BLaER1 treated with 17β-estradiol and CSF1 and Interleukin-3, amounts not matched to agents 10 nM and 100 nM (cell line): ENCODE results near the gene SLIT3.

ENCODE experiments used
- H3K27ac ChIP-seq, 11 experiments: shearing (Covaris generic); formaldehyde crosslinking; 2 replicates each; pipeline ENCODE4 v1.8.1; 2022
- H3K27me3 ChIP-seq, 11 experiments: shearing (Covaris generic); formaldehyde crosslinking; 2 replicates each; pipeline ENCODE4 v1.8.1; 2022
- H3K36me3 ChIP-seq, 11 experiments: shearing (Covaris generic); formaldehyde crosslinking; 2 replicates each; pipeline ENCODE4 v1.8.1; 2022
- H3K4me1 ChIP-seq, 10 experiments: shearing (Covaris generic); formaldehyde crosslinking; 2 replicates each; pipeline ENCODE4 v1.8.1; 2022
- H3K4me2 ChIP-seq, 11 experiments: shearing (Covaris generic); formaldehyde crosslinking; 2 replicates each; pipeline ENCODE4 v1.8.1; 2022
- H3K4me3 ChIP-seq, 10 experiments: shearing (Covaris generic); formaldehyde crosslinking; 2 replicates each; pipeline ENCODE4 v1.8.1; 2022
- H3K9ac ChIP-seq, 11 experiments: shearing (Covaris generic); formaldehyde crosslinking; 2 replicates each; pipeline ENCODE4 v1.8.1; 2022
- H3K9me3 ChIP-seq, 11 experiments: shearing (Covaris generic); formaldehyde crosslinking; replicated peaks in 1 of 11; 2 replicates each; pipeline ENCODE4 v1.8.1; 2022
- H4K20me1 ChIP-seq, 11 experiments: shearing (Covaris generic); formaldehyde crosslinking; 2 replicates each; pipeline ENCODE4 v1.8.1; 2022
- Cebpa-rat ChIP-seq, 11 experiments: shearing (Covaris generic); IDR thresholded peaks; 2 replicates each; pipeline ENCODE4 v1.8.1; 2022

Gene SLIT3

DNA sequence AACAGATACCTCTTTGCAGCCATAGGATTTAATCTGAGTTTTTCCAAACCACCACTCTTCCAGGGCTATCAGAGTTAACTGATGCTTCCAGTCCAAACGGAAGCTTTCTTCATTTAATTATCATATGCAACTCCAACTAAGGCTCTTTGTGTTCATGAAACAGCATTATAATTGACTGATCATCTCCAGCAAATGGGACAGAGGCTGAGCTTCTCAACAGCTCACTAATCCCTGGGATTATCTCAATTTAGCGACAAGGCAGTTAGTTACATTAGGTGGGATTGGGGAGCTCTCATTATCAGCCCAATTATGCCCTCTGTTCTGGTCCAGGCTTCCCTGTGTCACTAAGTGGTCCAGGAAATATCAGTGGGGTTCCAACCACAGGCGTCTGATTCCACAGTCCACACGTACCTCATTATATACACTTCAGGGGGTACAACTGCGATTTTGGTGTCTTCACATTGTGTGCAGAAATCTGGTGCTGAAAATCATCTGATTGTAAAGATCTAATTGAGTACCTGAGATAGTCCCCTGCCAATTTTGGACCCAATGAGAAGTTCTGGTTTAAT, 408.2 kb downstream of the SLIT3 start:
- Histone ChIP-seq H3K27me3 (no peaks in the 10 kb centered on the region), H3K27ac (no peak overlapping the region)

DNA sequence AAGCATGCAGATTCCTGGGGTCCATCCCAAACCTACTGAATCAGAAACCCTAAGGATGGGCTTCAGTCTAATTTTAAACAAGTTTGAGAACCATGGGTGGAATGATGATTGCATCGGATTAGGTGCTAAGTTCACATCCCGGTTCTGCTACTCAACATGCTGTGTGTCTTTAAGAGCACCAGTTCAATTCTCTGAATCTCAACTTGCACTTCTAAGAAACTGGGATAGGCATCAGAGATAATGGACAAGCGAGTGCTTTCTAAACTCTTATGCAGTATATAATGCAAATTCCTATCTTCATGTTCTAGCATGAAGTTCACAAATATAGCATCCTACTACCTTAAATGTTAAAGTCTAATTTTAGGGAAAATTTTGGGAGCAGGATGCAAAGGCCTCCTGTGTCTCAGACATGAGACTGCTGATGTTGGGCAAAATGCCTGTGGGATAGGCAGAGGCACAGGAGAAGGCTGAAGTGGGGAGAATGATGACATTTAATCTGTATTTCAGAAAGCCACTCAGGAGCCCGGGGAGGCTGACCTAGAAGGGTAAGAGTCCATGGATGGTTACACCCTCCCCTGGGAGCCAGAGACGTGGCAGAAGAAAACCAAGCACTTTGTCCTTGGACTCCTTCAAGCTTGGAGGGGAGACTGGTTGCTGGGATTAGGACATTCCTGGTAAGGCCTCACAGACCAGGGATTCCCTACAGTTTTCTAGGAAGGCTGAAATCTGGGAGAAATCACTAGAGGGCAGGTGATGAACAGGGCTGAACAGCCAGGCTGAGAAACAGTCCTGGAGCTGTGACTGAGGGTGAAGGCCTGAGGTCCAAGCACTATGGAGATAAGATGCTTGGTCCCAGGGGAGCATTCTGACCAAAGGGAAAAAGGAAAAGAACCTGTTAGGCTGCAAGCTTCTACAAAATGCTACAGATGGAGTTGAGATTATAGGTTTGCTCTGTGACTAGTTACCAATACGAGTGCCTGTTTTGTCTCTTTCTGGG, 409.8 kb downstream of the SLIT3 start:
- Histone ChIP-seq H3K36me3 (no peaks in the 10 kb centered on the region), H3K27ac (no peak overlapping the region), H3K27me3 (no peaks in the 10 kb centered on the region), H3K4me3 (no peak overlapping the region), H4K20me1 (no peaks in the 10 kb centered on the region), H3K9ac (no peak overlapping the region), H3K9me3 (no peaks in the 10 kb centered on the region), H3K4me2 (peak overlapping the region in 4 of 11 experiments; percentile 5 to 32 (median 12); a peak in 5 of 22 replicates), H3K4me1 (peaks cover 0 to 13% (median 6%) of the 10 kb centered on the region in 10 experiments; a peak in 12 of 20 replicates)
- no peak for TF ChIP-seq Cebpa-rat (IDR thresholded peaks at IDR 0.05)

More for the DNA sequence above, 408.2 kb downstream of the SLIT3 start:
- no peaks in the 10 kb centered on the region for H4K20me1 ChIP-seq
- H3K4me1 ChIP-seq: peaks cover 0 to 7% (median 2%) of the 10 kb centered on the region in 10 experiments; a peak in 3 of 20 replicates
- no peak overlapping the region for H3K4me2 ChIP-seq
- H3K9ac ChIP-seq: no peak overlapping the region
- H3K36me3 ChIP-seq: no peaks in the 10 kb centered on the region
- no peak for TF ChIP-seq Cebpa-rat (IDR thresholded peaks at IDR 0.05)
- H3K4me3 ChIP-seq: no peak overlapping the region
- H3K9me3 ChIP-seq: no peaks in the 10 kb centered on the region

DNA sequence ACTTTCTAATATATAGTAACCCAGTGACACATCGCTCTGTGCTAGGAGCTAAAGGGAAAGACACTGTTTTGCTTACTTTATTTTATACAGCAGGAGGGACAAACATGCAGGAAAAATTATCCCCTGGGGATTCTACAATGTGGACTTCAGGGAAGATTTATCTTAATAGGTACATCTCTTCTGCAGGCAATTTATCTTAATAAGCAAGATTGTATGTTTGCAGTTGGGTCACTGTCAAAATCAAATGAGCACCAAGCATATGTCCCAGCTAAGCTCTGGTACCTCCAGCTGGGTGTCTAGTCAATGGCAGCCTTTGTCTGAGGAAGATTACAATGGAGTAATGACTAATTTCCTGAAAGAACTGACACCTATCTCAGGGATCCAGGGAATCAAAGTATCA, 411.9 kb downstream of the SLIT3 start:
- no peaks in the 10 kb centered on the region for H3K27me3 ChIP-seq
- H3K4me1 ChIP-seq: peaks cover 0 to 28% (median 17%) of the 10 kb centered on the region in 10 experiments; a peak in 12 of 20 replicates
- no peak overlapping the region for H3K9ac ChIP-seq
- no peak overlapping the region for H3K4me2 ChIP-seq
- H3K9me3 ChIP-seq: no peaks in the 10 kb centered on the region
- H4K20me1 ChIP-seq: no peaks in the 10 kb centered on the region
- no peak overlapping the region for H3K27ac ChIP-seq
- no peaks in the 10 kb centered on the region for H3K36me3 ChIP-seq
- TF ChIP-seq Cebpa-rat (IDR thresholded peaks at IDR 0.05): no peak
- no peak overlapping the region for H3K4me3 ChIP-seq

DNA sequence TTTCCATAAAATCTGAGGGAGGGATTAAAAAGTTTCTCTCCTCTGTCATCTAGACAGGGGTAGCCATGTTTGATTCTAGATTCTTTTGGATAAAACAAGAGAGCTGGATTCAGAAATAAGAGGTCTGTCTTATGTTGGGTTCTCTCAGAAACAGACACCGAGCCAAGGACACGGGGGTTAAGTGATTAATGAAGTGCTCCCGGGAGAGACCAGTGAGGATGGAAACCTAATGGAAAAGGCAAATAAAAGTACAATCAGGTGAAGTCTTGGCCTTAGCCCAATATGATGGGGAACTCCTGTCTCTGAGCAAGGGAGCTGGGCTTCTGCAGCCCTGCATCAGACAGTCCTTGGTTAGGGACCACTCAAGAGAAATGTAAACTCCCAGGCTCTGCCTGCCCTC, 413.0 kb downstream of the SLIT3 start:
- no peaks in the 10 kb centered on the region for H3K27me3 ChIP-seq
- no peaks in the 10 kb centered on the region for H3K36me3 ChIP-seq
- no peaks in the 10 kb centered on the region for H4K20me1 ChIP-seq
- no peak overlapping the region for H3K4me3 ChIP-seq
- no peak overlapping the region for H3K9ac ChIP-seq
- H3K4me1 ChIP-seq: peaks cover 0 to 28% (median 17%) of the 10 kb centered on the region in 10 experiments; a peak in 15 of 20 replicates
- no peak for TF ChIP-seq Cebpa-rat (IDR thresholded peaks at IDR 0.05)
- H3K9me3 ChIP-seq: no peaks in the 10 kb centered on the region
- no peak overlapping the region for H3K27ac ChIP-seq
- no peak overlapping the region for H3K4me2 ChIP-seq

DNA sequence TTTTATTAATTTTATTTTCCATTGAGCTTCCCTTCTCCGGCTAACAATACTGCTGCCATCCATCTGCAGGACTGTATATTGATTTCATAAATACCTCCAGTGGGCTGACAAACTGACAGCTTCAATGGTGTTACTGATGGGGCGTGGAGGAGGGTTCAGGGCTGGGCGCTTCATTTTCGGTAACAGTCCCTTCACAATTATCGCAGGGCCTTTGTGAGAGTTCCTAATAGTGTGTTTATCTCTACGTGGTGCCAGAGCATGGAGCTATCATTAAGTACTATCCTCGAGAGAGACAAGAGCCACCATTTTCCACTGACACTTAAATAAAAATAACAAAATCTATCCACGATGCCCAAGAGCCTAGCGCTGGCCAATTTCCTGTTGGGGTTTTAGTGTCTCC, 414.8 kb downstream of the SLIT3 start:
- no peaks in the 10 kb centered on the region for H3K9me3 ChIP-seq
- no peaks in the 10 kb centered on the region for H3K27me3 ChIP-seq
- peak overlapping the region in 6 of 11 experiments; percentile 11 to 73 (median 38); a peak in 11 of 22 replicates for H3K4me2 ChIP-seq
- H4K20me1 ChIP-seq: no peaks in the 10 kb centered on the region
- TF ChIP-seq Cebpa-rat (IDR thresholded peaks at IDR 0.05): no peak
- no peak overlapping the region for H3K27ac ChIP-seq
- H3K4me3 ChIP-seq: no peak overlapping the region
- H3K36me3 ChIP-seq: no peaks in the 10 kb centered on the region
- peaks cover 13 to 33% (median 28%) of the 10 kb centered on the region in 10 experiments for H3K4me1 ChIP-seq
- H3K9ac ChIP-seq: no peak overlapping the region

DNA sequence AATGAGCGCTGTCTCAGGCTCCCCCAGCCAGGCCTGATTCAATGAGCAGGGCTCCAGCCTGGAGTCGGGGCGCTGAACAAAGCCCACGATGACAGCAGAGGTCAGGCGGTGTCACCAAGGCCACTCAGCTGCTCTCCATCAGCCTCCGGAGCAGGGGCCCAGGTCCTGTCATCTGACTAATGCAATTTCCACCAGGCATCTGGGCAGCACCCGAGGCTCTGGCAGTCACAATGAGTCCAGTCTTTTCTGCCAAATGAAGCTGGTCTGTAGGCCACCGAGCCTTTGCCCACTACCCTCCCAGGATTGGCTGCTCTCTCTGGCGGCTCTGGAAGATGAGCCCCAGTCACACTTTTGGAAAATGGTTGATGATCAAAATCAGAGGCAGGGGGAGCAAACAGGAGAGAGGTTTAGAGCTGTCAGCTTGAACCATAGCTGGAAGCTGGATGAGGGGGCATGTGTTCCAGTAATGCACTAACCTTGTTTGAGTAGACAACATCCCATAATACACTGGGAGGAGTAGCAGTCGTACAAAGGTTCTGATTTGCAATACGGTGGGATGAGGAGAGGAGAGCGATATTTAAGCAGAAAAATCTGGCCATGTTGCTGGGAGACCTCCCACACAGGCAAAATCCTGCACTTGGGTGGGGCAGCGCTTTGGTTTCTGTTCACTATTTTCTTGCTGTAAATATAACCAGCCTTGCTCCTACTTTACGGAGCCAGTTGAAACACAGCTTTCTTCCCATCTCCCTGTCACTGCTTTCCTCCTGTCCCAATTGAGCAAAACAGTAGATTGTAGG, 415.4 kb downstream of the SLIT3 start:
- Histone ChIP-seq H3K4me3 (no peak overlapping the region), H3K27ac (peak overlapping the region in 1 of 11 experiments; percentile 13; a peak in 1 of 22 replicates), H4K20me1 (no peaks in the 10 kb centered on the region), H3K4me1 (peaks cover 19 to 37% (median 34%) of the 10 kb centered on the region in 10 experiments), H3K9me3 (no peaks in the 10 kb centered on the region), H3K36me3 (no peaks in the 10 kb centered on the region), H3K9ac (no peak overlapping the region), H3K27me3 (no peaks in the 10 kb centered on the region), H3K4me2 (peak overlapping the region in 6 of 11 experiments; percentile 7 to 73 (median 38); a peak in 10 of 22 replicates)
- no peak for TF ChIP-seq Cebpa-rat (IDR thresholded peaks at IDR 0.05)

DNA sequence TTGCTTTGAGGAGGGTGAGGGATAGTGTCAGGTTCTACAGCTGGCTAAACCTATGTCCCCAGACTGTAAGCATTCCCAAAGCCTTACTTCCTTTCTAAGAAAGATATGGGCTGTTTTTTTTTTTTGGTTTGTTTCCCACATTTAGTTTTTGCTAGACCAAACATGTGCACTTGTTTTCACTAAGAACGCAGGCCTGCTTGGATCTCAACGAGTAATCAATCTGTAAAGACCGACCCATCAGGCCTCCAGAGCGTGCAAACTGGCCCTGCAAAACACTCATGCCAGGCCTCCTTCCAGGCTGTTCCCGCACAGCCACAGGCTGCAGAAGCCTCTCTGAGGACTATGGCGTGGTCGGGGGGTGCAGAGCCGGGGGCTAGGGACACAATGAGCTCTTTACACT, 416.9 kb downstream of the SLIT3 start:
- H3K4me2 ChIP-seq: no peak overlapping the region
- H4K20me1 ChIP-seq: 0 out of 22 replicates have a peak, but pooled peaks cover 0 to 6% (median 0%) of the 10 kb centered on the region in 11 experiments
- peaks cover 35 to 52% (median 49%) of the 10 kb centered on the region in 10 experiments for H3K4me1 ChIP-seq
- TF ChIP-seq Cebpa-rat (IDR thresholded peaks at IDR 0.05): no peak
- H3K27ac ChIP-seq: no peak overlapping the region
- H3K4me3 ChIP-seq: no peak overlapping the region
- H3K9ac ChIP-seq: no peak overlapping the region
- no peaks in the 10 kb centered on the region for H3K36me3 ChIP-seq
- H3K27me3 ChIP-seq: no peaks in the 10 kb centered on the region
- no peaks in the 10 kb centered on the region for H3K9me3 ChIP-seq

DNA sequence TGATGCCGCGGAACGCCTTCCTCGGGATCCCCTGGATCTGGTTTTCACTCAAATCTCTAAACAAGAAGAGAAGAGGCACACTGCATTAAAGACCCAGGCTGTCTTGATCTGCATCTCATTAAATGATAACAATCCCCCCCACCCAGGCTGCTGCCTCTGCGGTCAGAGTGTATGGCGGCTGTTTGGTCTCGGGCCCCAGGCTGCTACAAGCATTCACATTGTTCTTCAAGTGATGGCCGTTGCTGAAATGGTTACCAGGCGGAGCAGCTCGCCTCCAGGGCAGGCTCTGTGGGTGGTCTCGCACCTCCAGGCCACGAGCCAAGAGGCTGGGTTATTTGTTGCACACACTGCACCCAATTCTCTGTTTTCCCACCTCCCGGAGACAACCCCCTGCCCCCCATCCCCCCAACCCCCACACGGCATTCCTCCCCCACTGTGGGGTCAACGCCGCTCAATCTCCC, 417.6 kb downstream of the SLIT3 start:
- H3K4me2 ChIP-seq: peak overlapping the region in 1 of 11 experiments; percentile 71; a peak in 1 of 22 replicates
- no peak overlapping the region for H3K9ac ChIP-seq
- no peaks in the 10 kb centered on the region for H3K36me3 ChIP-seq
- no peak overlapping the region for H3K4me3 ChIP-seq
- peaks cover 41 to 59% (median 56%) of the 10 kb centered on the region in 10 experiments for H3K4me1 ChIP-seq
- H3K27ac ChIP-seq: no peak overlapping the region
- H4K20me1 ChIP-seq: 0 out of 22 replicates have a peak, but pooled peaks cover 0 to 6% (median 0%) of the 10 kb centered on the region in 11 experiments
- no peaks in the 10 kb centered on the region for H3K9me3 ChIP-seq
- no peaks in the 10 kb centered on the region for H3K27me3 ChIP-seq
- TF ChIP-seq Cebpa-rat (IDR thresholded peaks at IDR 0.05): no peak
